GM12878 (cell line): ENCODE data around the gene RGS14. TPM values are rescaled to one million over a fixed set of nuclear protein-coding genes. Genes with fewer than 3 reads are reported as not detected.
A peak's percentile ranks its signal among the peaks of the same experiment; 100 is the strongest.

ENCODE experiments used
- ATAC-seq: fragments of 200-7000 bp; cut with Tn5 transposase; 3 replicates; pipeline ENCODE4 v1.9.1; 2020; ENCODE audit warnings: mild to moderate bottlenecking, moderate library complexity
- BruUV-seq: library from RNA; stranded (reverse); fragments of 400-500 nt; replicated peaks from 2 replicates; lab custom pipeline; 2021; lab: Mats Ljungman, UMichigan
- CTCF ChIA-PET: fragments of 300-600 bp; sonication (Branson Sonifier 250); formaldehyde crosslinking; extraction: SDS; loops from one replicate; lab custom pipeline; 2021; ENCODE audit warnings: inconsistent platforms; lab: Yijun Ruan, JAX
- POLR2A ChIA-PET: fragments of 350-600 bp; formaldehyde crosslinking; extraction: SDS; loops from one replicate; lab custom pipeline; 2021; ENCODE audit warnings: inconsistent platforms; lab: Charles Lee
- RAD21 ChIA-PET: fragments of 300-600 bp; sonication (Branson Sonifier 250); formaldehyde crosslinking; loops from one replicate; lab custom pipeline; 2023; ENCODE audit warnings: antibody characterized with exemption; ENCODE audit not compliant: unreplicated experiment; lab: Charles Lee
- SMC1A ChIA-PET: fragments of 300-600 bp; sonication (Branson Sonifier 250); formaldehyde crosslinking; loops from one replicate; lab custom pipeline; 2023; ENCODE audit not compliant: unreplicated experiment, uncharacterized antibody; lab: Charles Lee
- DNase-seq: peaks from one replicate; pipeline ENCODE4 v3.0.0-alpha.2; 2011; ENCODE audit warnings: low read depth, low spot score
- FAIRE-seq: peaks from 3 replicates; lab custom pipeline; 2011; peaks lifted over from hg19 to GRCh38; lab: Jason Lieb, UNC
- H2AFZ ChIP-seq: 2 replicates; pipeline ENCODE4 v1.6.0; 2011; ENCODE audit warnings: low read depth, low read length, control low read depth; ENCODE audit not compliant: control insufficient read depth
- H3K27ac ChIP-seq: 2 replicates; pipeline ENCODE4 v1.5.1; 2011; ENCODE audit warnings: control low read depth; ENCODE audit not compliant: control insufficient read depth, insufficient read depth
- H3K27me3 ChIP-seq, 2 experiments: replicated peaks in 1 of 2; 2 replicates each; pipeline versions ENCODE4 v1.6.0 to v1.6.1; 2011; ENCODE audit warnings: low read length in 1 of 2; ENCODE audit not compliant: control insufficient read depth in 2 of 2, insufficient read depth in 2 of 2
- H3K36me3 ChIP-seq, 2 experiments: 2 replicates each; pipeline ENCODE4 v1.5.1; 2011; ENCODE audit warnings: low read length in 1 of 2; ENCODE audit not compliant: control insufficient read depth in 2 of 2, insufficient read depth in 2 of 2
- H3K4me1 ChIP-seq: 2 replicates; pipeline ENCODE4 v1.6.1; 2011; ENCODE audit warnings: mild to moderate bottlenecking, low read length, moderate library complexity, mixed read lengths; ENCODE audit not compliant: control insufficient read depth, insufficient read depth
- H3K4me2 ChIP-seq: 2 replicates; pipeline ENCODE4 v1.6.0; 2011; ENCODE audit warnings: control low read depth; ENCODE audit not compliant: control insufficient read depth, insufficient read depth
- H3K4me3 ChIP-seq: fragments of 200-600 bp; sonication (generic); 2 replicates; pipeline ENCODE4 v1.5.1; 2016
- H3K79me2 ChIP-seq: 2 replicates; pipeline ENCODE4 v1.6.0; 2011; ENCODE audit warnings: low read length; ENCODE audit not compliant: control insufficient read depth, insufficient read depth
- H3K9ac ChIP-seq: 2 replicates; pipeline ENCODE4 v1.8.0; 2011; ENCODE audit warnings: low read length, control low read depth, mixed read lengths; ENCODE audit not compliant: control insufficient read depth, insufficient read depth
- H3K9me3 ChIP-seq: replicated peaks from 3 replicates; pipeline ENCODE4 v1.5.1; 2011; ENCODE audit warnings: mild to moderate bottlenecking, low read length; ENCODE audit not compliant: control insufficient read depth, insufficient read depth
- H4K20me1 ChIP-seq: 2 replicates; pipeline ENCODE4 v1.6.0; 2011; ENCODE audit not compliant: control insufficient read depth, insufficient read depth
- CBFB ChIP-seq: IDR thresholded peaks from 2 replicates; pipeline ENCODE4 v1.6.1; 2016; ENCODE audit warnings: antibody characterized with exemption, low read depth
- CBX5 ChIP-seq: sonication (generic); IDR thresholded peaks from 2 replicates; pipeline ENCODE4 v1.6.1; 2016; ENCODE audit warnings: low read depth, moderate library complexity, mild to moderate bottlenecking, inconsistent platforms
- CREM ChIP-seq: IDR thresholded peaks from 2 replicates; pipeline ENCODE4 v1.6.1; 2014; ENCODE audit warnings: antibody characterized with exemption, low read depth
- CTCF ChIP-seq, 3 experiments: IDR thresholded peaks in 2 of 3; conservative IDR thresholded peaks in 1 of 3; 2 replicates each; pipeline ENCODE4 v1.5.1; 2011; ENCODE audit warnings: low read depth in 3 of 3, low read length in 3 of 3, mild to moderate bottlenecking in 3 of 3, control low read depth in 2 of 3, moderate library complexity in 2 of 3, inconsistent platforms in 1 of 3, mixed read lengths in 1 of 3; ENCODE audit not compliant: control insufficient read depth in 2 of 3, insufficient read depth in 1 of 3; ENCODE audit errors: extremely low read depth in 1 of 3
- EP300 ChIP-seq, 2 experiments: fragments of 150-350 bp in 1 of 2; IDR thresholded peaks; 2 replicates each; pipeline ENCODE4 v1.6.1; 2011 to 2012; ENCODE audit warnings: low read depth in 2 of 2, low read length in 2 of 2, borderline replicate concordance in 1 of 2, improper control_type of control experiment in 1 of 2, inconsistent platforms in 1 of 2; ENCODE audit not compliant: control insufficient read depth in 1 of 2
- NFIC ChIP-seq: IDR thresholded peaks from 2 replicates; pipeline ENCODE4 v1.6.1; 2012; ENCODE audit warnings: low read depth, mild to moderate bottlenecking, inconsistent platforms, low read length, moderate library complexity
- PML ChIP-seq: IDR thresholded peaks from 2 replicates; pipeline ENCODE4 v1.6.1; 2012; ENCODE audit warnings: low read length, inconsistent platforms
- RAD21 ChIP-seq: IDR thresholded peaks from 2 replicates; pipeline ENCODE4 v1.6.1; 2011; ENCODE audit warnings: mild to moderate bottlenecking, low read depth, low read length, moderate library complexity; ENCODE audit not compliant: insufficient read depth
- REST ChIP-seq: IDR thresholded peaks from 2 replicates; pipeline ENCODE4 v1.6.1; 2012; ENCODE audit warnings: mild to moderate bottlenecking, low read depth, low read length
- SMAD5 ChIP-seq: IDR thresholded peaks from 2 replicates; pipeline ENCODE4 v1.6.1; 2016; ENCODE audit warnings: antibody characterized with exemption, low read depth
- SMARCA5 ChIP-seq: fragments of 450-650 bp; IDR thresholded peaks from 2 replicates; pipeline ENCODE4 v1.6.1; 2017; ENCODE audit warnings: mild to moderate bottlenecking
- SREBF2 ChIP-seq: IDR thresholded peaks from 2 replicates; pipeline ENCODE4 v1.6.1; 2012; ENCODE audit warnings: mild to moderate bottlenecking, low read length
- WGBS: methylation state at CpG from one replicate; pipeline ENCODE4 v1.1.6; 2016; ENCODE audit warnings: low lambda C conversion rate; ENCODE audit not compliant: insufficient replicate concordance, insufficient coverage; ENCODE audit errors: missing lambda C conversion rate; 5-methylcytosine and 5-hydroxymethylcytosine counted together
- in situ Hi-C: fragments of 300-500 bp; cut with MboI; formaldehyde crosslinking; loops from 9 replicates; pipeline ENCODE4 v1.14.3; 2018; ENCODE audit warnings: mixed read lengths
- intact Hi-C: fragments of 100-400 bp; cut with micrococcal nuclease; formaldehyde crosslinking; loops from one replicate; pipeline ENCODE4 v1.14.2; 2022; ENCODE audit not compliant: unreplicated experiment
- polyA plus RNA-seq, 11 experiments: library from polyadenylated mRNA; depleted of rRNA in 4 of 11; unstranded in 6 of 11; stranded (reverse) in 5 of 11; fragments of >200 nt; fragmentation: Nextera tagmentation in 4 of 11; fragmentation: Illumina TruSeq in 1 of 11; extraction: Ambion mirVana in 4 of 11; extraction: Trizol in 1 of 11; gene quantifications; 1 replicate in 1 of 11; 2 replicates in 10 of 11; pipeline versions ENCODE4 v1.2.1 to v1.2.3, GENCODE V29; 2011 to 2016; ENCODE audit warnings: inconsistent platforms in 2 of 11, missing spikeins in 2 of 11, low read depth in 1 of 11
- total RNA-seq, 4 experiments: library from RNA; depleted of rRNA in 3 of 4; stranded (reverse); fragments of >200 nt in 3 of 4; fragmentation: Illumina TruSeq in 1 of 4; extraction: Trizol in 1 of 4; gene quantifications; 2 replicates each; pipeline versions ENCODE4 v1.2.1 to v1.2.3, GENCODE V29; 2013 to 2021
- TF ChIP-seq, protein P1 (sequence below): fragments of 450-650 bp; formaldehyde crosslinking; IDR thresholded peaks from 2 replicates; pipeline ENCODE4 v1.4.0; 2020; ENCODE audit warnings: mild to moderate bottlenecking, moderate library complexity

The RGS14 gene
- total and polyA plus RNA-seq, 10 of the 15 experiments (the other 5 are each of a cell fraction or from before 2014, with no cell fraction given), result 0.19 to 88.7 (median 54.8) TPM

DNA sequence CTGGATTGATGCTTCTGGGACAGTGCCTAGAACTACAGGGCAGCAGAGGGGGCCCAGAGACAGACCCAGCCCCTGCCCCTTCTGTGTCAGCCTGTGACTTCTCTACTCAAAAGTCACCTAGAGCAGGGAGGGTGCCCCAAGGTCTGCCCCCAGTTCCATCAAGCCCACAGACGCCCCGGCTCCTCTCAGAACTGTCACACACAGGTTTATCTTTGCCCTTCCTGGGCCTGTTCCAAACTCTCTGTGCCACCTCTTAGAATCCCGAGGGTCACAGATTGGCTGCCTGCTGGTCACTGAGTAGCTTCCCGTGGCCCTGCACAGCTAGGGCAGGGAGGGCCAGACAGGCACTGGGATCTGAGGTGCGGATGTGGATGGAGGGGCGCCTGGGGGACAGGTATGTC lies 1.7 kb downstream of the RGS14 start:
- Histone ChIP-seq H3K4me2 (peak overlapping the region; percentile 99), H3K9ac (peak overlapping the region; percentile 81), H3K27me3 (no peaks in the 10 kb centered on the region), H2AFZ (no peak overlapping the region), H3K36me3 (no peaks in the 10 kb centered on the region; a peak in 1 of 4 replicates), H3K27ac (peak overlapping the region; percentile 35), H3K4me3 (peak overlapping the region; percentile 99), H3K9me3 (peaks cover 3% of the 10 kb centered on the region; the same call in 1 of the 3 replicates), H3K4me1 (peaks cover 62% of the 10 kb centered on the region), H3K79me2 (peaks cover 62% of the 10 kb centered on the region), H4K20me1 (no peaks in the 10 kb centered on the region)
- no peak for FAIRE-seq
- ChIA-PET SMC1A (interaction anchor here (0.7 to 3.9 kb wide), 3 partner anchors 10 to 30 kb away, joined by 3 to 19 read pairs (median 7); no protein-coding TSS in a partner anchor), CTCF (interaction anchor here (2.0 to 4.4 kb wide), 5 partner anchors 10 to 141 kb away, joined by 5 to 33 read pairs (median 12); no protein-coding TSS in a partner anchor), POLR2A (interaction anchor here (0.8 to 2.1 kb wide), 5 partner anchors 10 to 41 kb away, joined by 3 to 14 read pairs (median 5); no protein-coding TSS in a partner anchor), RAD21 (interaction anchor here (1.3 to 3.0 kb wide), 3 partner anchors 10 to 45 kb away, joined by 3 to 29 read pairs (median 4); no protein-coding TSS in a partner anchor)
- no TSS peak for BruUV-seq
- no peak for ATAC-seq
- no peak for DNase-seq
- TF ChIP-seq NFIC (no peak), EP300 (IDR thresholded peaks at IDR 0.05; ENCODE audit: borderline replicate concordance in 1 of 2, control insufficient read depth in 1 of 2, low read depth in 2 of 2, low read length in 2 of 2) (no peak), CBX5 (no peak), PML (no peak), CREM (no peak), SMARCA5 (no peak), REST (no peak), RAD21 (no peak), CTCF (IDR thresholded peaks at IDR 0.05 in 2 of 3, conservative IDR thresholded peaks at IDR 0.05 in 1 of 3; ENCODE audit: control insufficient read depth in 2 of 3, extremely low read depth in 1 of 3, insufficient read depth in 1 of 3, low read depth in 3 of 3, low read length in 3 of 3) (no peak), CBFB (no peak), SMAD5 (no peak), SREBF2 (no peak)
- TF ChIP-seq, protein P1, sequence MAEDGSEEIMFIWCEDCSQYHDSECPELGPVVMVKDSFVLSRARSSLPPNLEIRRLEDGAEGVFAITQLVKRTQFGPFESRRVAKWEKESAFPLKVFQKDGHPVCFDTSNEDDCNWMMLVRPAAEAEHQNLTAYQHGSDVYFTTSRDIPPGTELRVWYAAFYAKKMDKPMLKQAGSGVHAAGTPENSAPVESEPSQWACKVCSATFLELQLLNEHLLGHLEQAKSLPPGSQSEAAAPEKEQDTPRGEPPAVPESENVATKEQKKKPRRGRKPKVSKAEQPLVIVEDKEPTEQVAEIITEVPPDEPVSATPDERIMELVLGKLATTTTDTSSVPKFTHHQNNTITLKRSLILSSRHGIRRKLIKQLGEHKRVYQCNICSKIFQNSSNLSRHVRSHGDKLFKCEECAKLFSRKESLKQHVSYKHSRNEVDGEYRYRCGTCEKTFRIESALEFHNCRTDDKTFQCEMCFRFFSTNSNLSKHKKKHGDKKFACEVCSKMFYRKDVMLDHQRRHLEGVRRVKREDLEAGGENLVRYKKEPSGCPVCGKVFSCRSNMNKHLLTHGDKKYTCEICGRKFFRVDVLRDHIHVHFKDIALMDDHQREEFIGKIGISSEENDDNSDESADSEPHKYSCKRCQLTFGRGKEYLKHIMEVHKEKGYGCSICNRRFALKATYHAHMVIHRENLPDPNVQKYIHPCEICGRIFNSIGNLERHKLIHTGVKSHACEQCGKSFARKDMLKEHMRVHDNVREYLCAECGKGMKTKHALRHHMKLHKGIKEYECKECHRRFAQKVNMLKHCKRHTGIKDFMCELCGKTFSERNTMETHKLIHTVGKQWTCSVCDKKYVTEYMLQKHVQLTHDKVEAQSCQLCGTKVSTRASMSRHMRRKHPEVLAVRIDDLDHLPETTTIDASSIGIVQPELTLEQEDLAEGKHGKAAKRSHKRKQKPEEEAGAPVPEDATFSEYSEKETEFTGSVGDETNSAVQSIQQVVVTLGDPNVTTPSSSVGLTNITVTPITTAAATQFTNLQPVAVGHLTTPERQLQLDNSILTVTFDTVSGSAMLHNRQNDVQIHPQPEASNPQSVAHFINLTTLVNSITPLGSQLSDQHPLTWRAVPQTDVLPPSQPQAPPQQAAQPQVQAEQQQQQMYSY (CRISPR knock-in tag), result no peak
- intact Hi-C loops (no loop called here), in situ Hi-C loops (no loop called here)
- WGBS, result 94% methylated on average over 6 of the region's 6 CpGs
